Activated CD4-positive, alpha-beta T cell treated with anti-CD3 and anti-CD28 coated beads for 48 hours (primary cell): ENCODE results near the gene ECT2.
"Not testable (repeated sequence)": the region's sequence is repeated elsewhere in the genome, so short reads cannot be mapped to it uniquely, and the experiment has no call there.

Experiments used
- DNase-seq: peaks from one replicate; pipeline ENCODE4 v3.0.0-alpha.2; 2020

The ECT2 gene

GRCh38 chr3:172739462-172739861, 11.1 kb upstream of the ECT2 start:
- no peak for DNase-seq

- DNase-seq = no peak
Measured at GRCh38 chr3:172746475-172746874, 4.1 kb upstream of the ECT2 start.

- no peak for DNase-seq
Measured at GRCh38 chr3:172749230-172749965, 1.1 kb upstream of the ECT2 start.

GRCh38 chr3:172750069-172750367, 508 bp upstream of the ECT2 start:
- no peak for DNase-seq

GRCh38 chr3:172751175-172751704, 714 bp downstream of the ECT2 start:
- peak; percentile 25 for DNase-seq

GRCh38 chr3:172752651-172753050, 2.1 kb downstream of the ECT2 start:
- DNase-seq = no peak

- DNase-seq = no peak
Measured at GRCh38 chr3:172753125-172753524, 2.6 kb downstream of the ECT2 start.

- not testable (repeated sequence) for DNase-seq
Measured at GRCh38 chr3:172760416-172760815, 9.9 kb downstream of the ECT2 start.

- no peak for DNase-seq
Measured at GRCh38 chr3:172766241-172766640, 15.7 kb downstream of the ECT2 start.

GRCh38 chr3:172766718-172767405, 16.3 kb downstream of the ECT2 start:
- DNase-seq = no peak

GRCh38 chr3:172770382-172770781, 19.9 kb downstream of the ECT2 start:
- no peak for DNase-seq

- DNase-seq = no peak
Measured at GRCh38 chr3:172771672-172772071, 21.1 kb downstream of the ECT2 start.

- no peak for DNase-seq
Measured at GRCh38 chr3:172776049-172776717, 25.7 kb downstream of the ECT2 start.

GRCh38 chr3:172777901-172778300, 27.4 kb downstream of the ECT2 start:
- DNase-seq = no peak

- DNase-seq = no peak
Measured at GRCh38 chr3:172782235-172782634, 31.7 kb downstream of the ECT2 start.

- no peak for DNase-seq
Measured at GRCh38 chr3:172786036-172786435, 35.5 kb downstream of the ECT2 start.

GRCh38 chr3:172787019-172787418, 36.5 kb downstream of the ECT2 start:
- DNase-seq = no peak

- no peak for DNase-seq
Measured at GRCh38 chr3:172787746-172788145, 37.2 kb downstream of the ECT2 start.

- DNase-seq = no peak
Measured at GRCh38 chr3:172799246-172799645, 48.7 kb downstream of the ECT2 start.

GRCh38 chr3:172800156-172800555, 49.6 kb downstream of the ECT2 start:
- no peak for DNase-seq

GRCh38 chr3:172803489-172803888, 53.0 kb downstream of the ECT2 start:
- DNase-seq = no peak

GRCh38 chr3:172804323-172804722, 53.8 kb downstream of the ECT2 start:
- DNase-seq = no peak

GRCh38 chr3:172808969-172809546, 58.5 kb downstream of the ECT2 start:
- no peak for DNase-seq

GRCh38 chr3:172811099-172811498, 60.6 kb downstream of the ECT2 start:
- no peak for DNase-seq
